HG03342 (cell line): ENCODE data around the gene BTRC.
"Not testable (repeated sequence)": the region's sequence is repeated elsewhere in the genome, so short reads cannot be mapped to it uniquely, and the experiment has no call there.

ENCODE experiments used
- ATAC-seq: cut with Tn5 transposase; IDR thresholded peaks from one replicate; pipeline ENCODE4 v1.9.1; 2021; ENCODE audit warnings: mild to moderate bottlenecking, moderate library complexity; ENCODE audit not compliant: unreplicated experiment

The BTRC gene

GRCh38 chr10:101385866-101386658, 32.1 kb downstream of the BTRC start:
- ATAC-seq = no peak

- ATAC-seq = no peak
Measured at GRCh38 chr10:101386659-101387259, 32.8 kb downstream of the BTRC start.

- no peak for ATAC-seq
Measured at GRCh38 chr10:101388676-101389276, 34.8 kb downstream of the BTRC start.

GRCh38 chr10:101389532-101389931, 35.6 kb downstream of the BTRC start:
- not testable (repeated sequence) for ATAC-seq

- no peak for ATAC-seq
Measured at GRCh38 chr10:101389986-101390531, 36.1 kb downstream of the BTRC start.

- ATAC-seq = no peak
Measured at GRCh38 chr10:101393378-101393777, 39.4 kb downstream of the BTRC start.

- ATAC-seq = no peak
Measured at GRCh38 chr10:101394524-101395133, 40.7 kb downstream of the BTRC start.

- ATAC-seq = no peak
Measured at GRCh38 chr10:101397140-101397539, 43.2 kb downstream of the BTRC start.

- no peak for ATAC-seq
Measured at GRCh38 chr10:101400585-101400984, 46.6 kb downstream of the BTRC start.

- no peak for ATAC-seq
Measured at GRCh38 chr10:101402711-101403110, 48.7 kb downstream of the BTRC start.

- ATAC-seq = no peak
Measured at GRCh38 chr10:101403161-101403560, 49.2 kb downstream of the BTRC start.

GRCh38 chr10:101405001-101405400, 51.0 kb downstream of the BTRC start:
- ATAC-seq = no peak

- no peak for ATAC-seq
Measured at GRCh38 chr10:101411598-101411997, 57.6 kb downstream of the BTRC start.

- ATAC-seq = no peak
Measured at GRCh38 chr10:101414034-101414433, 60.1 kb downstream of the BTRC start.

- no peak for ATAC-seq
Measured at GRCh38 chr10:101415884-101416283, 61.9 kb downstream of the BTRC start.

GRCh38 chr10:101421967-101422366, 68.0 kb downstream of the BTRC start:
- ATAC-seq = not testable (repeated sequence)

- no peak for ATAC-seq
Measured at GRCh38 chr10:101425535-101425934, 71.6 kb downstream of the BTRC start.

- ATAC-seq = no peak
Measured at GRCh38 chr10:101428036-101428435, 74.1 kb downstream of the BTRC start.

- ATAC-seq = no peak
Measured at GRCh38 chr10:101429423-101429822, 75.5 kb downstream of the BTRC start.

GRCh38 chr10:101436302-101436701, 82.3 kb downstream of the BTRC start:
- ATAC-seq = no peak

GRCh38 chr10:101438881-101439391, 85.0 kb downstream of the BTRC start:
- no peak for ATAC-seq
